ENCODE results near the gene GRAMD1A.
A peak's percentile ranks its signal among the peaks of the same experiment; 100 is the strongest.
"Not testable (repeated sequence)": the region's sequence is repeated elsewhere in the genome, so short reads cannot be mapped to it uniquely, and the experiment has no call there.

Gene GRAMD1A

DNA sequence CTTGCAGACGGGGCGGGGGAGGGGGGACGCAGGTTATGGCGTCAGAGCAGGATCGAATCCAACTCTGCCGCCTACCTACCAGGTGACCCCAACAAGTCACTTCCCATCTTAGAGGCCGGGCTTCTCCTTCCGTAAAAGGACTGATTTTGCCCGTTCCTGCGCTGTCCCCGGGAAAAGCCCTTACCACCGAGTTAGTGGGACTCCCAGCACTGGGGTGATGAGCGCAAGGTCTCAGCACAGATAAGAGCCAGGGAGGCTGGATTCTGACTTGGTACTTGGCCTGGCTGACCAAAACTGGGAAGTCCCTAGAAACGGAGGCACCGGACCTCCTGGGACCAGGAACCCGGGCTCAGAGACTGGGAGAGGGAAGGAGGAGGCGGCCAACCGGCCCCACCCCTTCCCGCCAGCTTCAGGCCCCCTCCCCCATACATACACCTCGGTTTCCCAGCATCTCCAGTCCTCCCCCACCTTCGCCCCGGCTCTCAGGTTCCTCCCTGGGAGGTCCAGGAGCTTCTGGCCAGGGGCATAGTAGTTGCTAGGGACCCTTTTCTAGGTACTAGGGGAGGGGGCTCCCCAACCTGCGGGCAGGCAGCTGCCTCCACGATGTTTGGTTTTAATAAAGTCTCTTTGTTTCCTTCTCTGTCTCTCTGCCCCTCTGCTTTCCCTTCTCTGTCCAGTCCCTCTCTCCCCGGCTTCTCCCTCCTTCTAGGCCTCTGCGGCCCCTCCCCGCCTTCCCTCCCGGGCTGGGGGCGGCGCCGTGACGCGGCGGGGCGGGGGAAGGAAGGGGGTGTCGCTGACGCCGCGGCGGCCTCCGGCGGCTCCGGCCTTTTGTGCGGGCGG, at the start of gene GRAMD1A:
TSS of gene GRAMD1A (plus strand) at position 826 of the 840 bp plus-strand sequence. CDS start 156 bp downstream, outside the sequence.
- DNase-seq = peak; percentile 62

DNA sequence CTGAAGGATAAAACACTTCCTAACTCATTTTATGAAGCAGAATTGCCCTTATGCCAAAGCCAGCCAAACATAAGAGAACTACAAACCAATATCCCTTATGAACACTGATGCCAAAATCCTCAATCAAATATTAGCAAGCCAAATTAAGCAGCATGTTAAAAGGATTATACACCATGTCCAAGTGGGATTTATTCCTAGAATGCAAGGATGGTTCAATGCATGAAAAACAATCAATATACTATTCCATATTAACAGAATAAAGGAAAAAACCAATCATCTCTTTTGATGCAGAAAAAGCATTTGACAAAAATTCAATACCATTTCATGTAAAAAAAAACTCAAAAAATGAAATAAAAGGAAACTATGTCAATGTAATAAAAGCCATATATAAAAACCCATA, 47.0 kb upstream of the GRAMD1A start:
- DNase-seq = no peak

DNA sequence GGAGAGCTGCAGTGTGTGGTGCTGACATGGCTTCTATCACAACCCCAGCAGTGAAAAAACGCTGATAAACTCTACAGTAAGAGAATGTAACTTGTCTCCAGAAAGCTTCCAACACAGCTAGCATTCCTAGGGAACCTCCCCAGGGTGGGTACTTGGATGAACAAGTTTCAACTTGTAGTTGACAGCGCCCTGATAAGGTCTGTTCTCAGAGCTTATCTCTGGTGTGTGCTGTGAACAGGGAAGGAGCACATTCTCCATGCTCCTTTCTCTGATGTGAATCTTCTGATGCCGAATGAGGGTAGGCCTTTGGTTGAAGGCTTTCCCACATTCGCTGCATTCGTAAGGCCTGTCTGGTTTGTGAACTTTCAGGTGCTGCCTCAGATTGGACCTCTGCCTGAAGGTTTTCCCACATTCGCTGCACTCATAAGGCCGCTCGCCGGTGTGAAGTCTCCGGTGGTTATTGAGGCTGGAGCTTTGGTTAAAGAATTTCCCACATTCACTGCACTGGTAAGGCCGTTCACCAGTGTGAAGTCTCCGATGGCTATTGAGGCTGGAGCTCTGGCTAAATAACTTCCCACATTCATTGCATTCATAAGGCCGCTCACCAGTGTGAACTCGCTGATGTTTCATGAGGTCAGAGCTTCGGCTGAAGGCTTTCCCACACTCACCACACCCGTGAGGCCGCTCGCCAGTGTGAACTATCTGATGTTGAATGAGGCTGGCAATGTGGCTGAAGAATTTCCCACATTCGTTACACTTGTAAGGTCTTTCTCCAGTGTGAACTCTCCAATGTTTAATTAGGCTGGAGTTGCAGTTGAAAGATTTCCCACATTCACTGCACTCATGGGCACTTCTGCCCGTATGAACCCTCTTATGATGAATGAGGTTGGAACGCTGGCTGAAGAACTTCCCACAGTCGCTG, 42.0 kb upstream of the GRAMD1A start:
- no peak for DNase-seq

DNA sequence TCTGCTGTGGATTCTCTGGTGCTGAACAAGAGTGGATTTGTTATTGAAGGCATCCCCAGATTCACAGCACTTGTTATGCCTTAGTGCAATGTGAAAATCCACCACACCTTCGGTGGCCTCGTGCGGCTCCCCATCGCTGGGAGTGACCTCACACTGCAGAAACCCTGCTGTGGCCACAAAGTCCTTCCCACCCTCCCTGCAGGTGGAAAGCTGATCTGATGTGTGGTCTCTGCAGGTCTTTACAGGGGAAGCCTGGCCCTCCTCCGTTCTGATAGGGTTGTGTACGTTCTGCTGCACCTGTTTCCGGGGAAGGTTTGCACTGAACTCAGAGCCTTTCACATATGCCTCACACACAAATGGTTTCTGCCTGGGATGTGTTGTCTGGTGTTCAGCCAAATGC, 41.1 kb upstream of the GRAMD1A start:
- DNase-seq = no peak

DNA sequence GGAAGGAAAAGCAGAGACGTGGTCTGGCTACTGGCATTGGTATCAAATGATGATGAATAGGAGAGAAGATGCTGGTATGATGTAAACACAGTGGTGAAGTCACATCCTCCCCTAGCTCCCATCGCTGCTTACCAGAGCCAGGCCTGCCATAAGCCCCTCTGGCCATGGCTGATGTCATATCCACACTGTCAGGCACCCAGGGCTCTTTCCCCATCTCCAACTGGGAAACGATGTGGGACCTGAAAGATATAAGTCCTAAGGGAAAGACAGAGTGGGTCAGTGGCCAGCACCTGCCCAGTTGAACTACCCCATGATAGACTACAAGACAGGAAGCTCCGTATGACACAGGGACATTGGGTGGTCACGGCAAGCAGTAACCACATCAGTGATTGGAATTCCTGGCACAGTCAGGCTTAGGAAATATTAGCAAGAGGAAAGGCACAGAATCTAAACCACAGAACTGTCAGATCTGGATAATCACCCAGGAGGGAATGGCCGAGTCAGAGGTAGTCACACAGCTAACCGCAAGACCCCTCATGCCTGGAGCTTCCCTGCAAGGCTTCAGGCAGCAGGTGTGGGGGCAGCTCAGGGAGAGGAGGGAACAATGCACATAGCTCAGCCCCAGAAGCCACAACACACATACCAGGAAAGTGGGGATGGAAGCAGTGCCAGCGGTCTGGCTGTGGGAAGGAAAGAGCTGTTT, 39.9 kb upstream of the GRAMD1A start:
- DNase-seq = no peak

DNA sequence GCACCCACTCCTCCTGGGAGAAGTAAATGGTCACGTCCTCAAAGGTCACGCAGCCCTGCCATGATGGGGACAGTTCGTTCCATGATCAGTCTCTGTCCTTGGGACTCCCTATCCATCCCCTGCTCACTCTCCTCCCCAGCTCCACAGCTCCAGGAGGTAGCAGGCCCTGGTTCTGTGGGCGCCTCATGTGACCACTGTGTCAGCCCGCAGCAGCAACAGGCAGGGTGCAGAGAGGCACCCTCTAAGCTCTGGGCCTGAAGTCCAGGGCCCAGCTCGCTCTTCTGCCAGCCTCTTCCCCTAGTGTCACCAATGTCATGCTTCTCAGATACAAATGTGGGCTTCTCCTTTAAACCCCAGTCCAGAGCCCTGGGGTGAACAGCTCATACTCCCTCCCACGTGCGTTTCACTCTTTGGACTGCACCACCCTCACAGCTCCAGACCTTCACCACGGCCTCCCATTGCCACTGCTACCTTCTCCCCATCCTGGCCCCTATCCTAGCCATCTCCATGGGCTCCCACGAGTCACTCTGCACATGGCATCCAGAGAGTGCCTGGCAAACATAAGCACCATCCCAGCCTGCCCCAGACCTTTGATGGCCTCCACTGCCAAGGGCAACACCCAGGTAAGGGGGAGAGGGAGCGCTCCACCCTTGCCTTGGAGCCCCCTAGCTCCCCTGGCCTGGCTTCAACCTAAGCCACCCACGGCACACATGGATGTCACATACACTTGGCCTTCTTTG, 39.0 kb upstream of the GRAMD1A start:
- DNase-seq = no peak

DNA sequence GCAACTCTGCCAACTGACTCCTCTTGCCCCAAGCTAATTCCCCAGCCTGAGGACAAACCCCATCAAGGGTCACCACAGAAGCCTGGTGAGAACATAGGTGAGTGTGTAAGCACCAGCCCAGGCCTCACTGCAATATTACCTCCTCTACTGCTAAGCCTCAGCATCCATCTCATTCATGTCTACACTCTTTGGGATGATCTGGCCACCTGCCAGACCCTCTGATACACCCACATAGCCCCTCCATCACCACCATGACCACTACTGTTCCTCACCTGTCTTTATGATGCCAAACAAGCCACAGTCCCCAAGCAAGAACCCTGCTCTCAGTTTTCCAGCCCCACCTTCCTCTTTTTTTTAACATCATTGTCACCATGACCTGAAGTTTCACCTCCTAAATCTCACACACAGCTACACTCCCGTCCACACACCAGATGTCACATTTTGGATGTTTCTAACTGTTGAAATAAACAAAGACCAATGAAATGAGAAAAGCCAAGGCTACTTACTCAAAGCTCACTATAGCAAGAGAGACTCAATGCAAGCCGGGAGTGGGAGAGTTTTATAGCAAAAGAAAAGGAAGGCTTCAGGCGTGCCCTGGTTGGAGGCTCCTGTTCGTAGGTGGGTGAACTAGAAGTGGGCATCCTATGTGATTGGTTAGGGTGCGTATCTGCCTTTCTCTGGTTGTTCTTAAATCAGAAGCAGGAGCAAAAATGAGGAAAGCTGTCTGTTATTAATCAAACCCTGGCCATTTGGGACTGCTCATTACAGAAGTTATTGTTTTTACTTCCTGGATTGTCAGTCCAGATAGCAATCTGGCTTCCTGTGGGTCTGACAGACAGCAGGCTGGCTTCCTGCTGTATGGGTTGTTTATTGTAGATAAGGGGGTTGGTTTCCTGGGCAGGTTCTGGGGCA, 38.1 kb upstream of the GRAMD1A start:
- no peak for DNase-seq

DNA sequence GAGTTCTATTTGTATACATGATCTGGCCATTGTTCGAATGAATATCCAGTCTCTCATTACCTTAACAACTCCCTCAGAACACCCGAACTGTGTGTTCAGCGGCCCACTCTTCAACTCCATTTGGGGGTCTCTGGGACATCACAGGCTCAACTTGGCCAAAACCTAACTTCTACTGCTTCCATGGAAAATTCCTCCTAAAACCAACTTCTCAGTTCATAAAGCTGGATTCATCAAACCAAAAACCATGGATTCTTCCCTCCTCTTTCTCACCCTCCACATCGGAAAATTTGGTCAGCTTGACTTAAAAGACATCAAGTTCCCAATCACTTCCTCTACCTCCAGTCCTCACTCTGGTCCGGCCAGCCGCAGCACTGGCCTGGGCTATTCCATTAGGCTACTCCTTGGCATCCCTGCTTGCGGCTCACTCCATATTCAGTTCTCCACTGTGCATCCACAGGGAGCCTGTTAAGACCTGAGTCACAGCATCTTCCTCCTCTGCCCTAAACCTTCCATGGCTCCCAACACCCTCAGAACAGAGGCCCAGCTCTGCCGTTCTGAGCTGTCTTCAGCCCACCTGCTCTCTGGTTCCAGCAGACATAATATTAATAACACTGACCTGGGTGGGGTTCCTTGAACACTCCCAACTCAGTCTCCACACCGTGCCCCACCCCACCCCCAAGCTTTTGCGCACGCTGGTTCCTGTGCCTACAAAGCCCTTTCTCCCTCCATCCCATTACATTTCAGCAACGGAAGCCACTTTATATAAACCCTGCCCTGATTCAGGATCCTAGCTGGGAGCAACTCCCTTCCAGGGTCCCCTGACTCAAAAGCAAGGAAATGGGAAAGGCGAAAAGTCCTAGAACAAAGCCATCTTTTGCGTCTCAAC, 37.2 kb upstream of the GRAMD1A start:
- DNase-seq = no peak

- DNase-seq = no peak
Measured at GRCh38 chr19:34963573-34964406, 36.3 kb upstream of the GRAMD1A start, which contains the start of gene ZNF792. TSS of gene ZNF792 (minus strand) at chr19:34964229. CDS start at chr19:34963662, 567 bp downstream.

DNA sequence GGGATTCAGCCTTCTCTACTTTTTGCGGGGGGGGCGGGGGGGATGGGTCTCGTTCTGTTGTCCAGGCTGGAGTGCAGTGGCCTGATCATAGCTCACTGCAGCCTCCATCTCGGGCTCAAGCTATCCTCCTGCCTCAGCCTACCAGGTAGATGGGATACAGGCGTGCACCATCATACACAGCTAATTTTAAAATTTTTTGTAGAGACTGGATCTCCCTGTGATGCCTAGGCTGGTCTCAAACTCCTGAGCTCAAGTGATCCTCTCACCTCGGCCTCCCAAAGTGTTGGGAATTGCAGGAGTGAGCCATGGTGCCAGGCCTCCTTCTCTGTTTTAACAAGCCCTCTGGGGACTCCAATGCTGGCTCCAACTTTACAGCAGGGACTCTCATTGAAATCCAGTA, 35.5 kb upstream of the GRAMD1A start:
- no peak for DNase-seq

DNA sequence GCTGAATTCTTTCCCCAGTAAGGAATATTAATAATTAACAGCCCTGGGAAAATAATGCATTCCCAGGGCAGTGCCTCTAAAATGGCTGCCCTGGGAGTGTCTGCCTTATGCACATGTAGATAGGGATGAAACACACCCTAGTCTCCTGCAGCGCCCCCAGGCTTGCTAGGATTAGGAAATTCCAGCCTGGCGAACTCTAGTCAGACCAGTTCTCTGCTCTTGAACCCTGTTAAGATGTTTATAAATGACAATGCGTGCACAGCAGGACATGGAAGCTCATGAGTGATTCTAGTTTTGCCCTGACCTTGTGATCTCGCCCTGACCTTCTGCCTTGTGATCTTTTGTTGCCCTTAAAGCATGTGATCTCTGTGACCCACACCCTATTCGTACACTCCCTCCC, 34.6 kb upstream of the GRAMD1A start:
- DNase-seq = not testable (repeated sequence)

DNA sequence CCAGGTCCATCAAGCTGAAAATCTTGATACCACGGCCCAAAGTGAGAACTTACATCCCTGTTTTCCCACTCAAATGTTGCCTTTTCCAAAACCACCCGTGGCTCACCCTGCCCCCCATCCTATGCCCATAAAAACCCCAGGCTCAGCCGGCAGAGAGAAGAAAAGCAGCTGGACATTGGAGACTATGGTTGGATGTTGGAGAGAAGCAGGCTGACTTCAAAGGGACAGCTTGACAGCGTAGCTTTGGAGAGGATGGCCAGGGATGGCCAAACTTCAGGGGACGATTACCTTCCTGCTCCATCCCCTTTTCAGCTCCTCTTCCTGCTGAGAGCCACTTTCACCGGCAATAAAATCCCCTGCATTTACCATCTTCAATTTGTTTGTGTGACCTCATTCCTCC, 32.6 kb upstream of the GRAMD1A start:
- no peak for DNase-seq

GRCh38 chr19:34969721-34970120, 30.4 kb upstream of the GRAMD1A start:
- DNase-seq = no peak

DNA sequence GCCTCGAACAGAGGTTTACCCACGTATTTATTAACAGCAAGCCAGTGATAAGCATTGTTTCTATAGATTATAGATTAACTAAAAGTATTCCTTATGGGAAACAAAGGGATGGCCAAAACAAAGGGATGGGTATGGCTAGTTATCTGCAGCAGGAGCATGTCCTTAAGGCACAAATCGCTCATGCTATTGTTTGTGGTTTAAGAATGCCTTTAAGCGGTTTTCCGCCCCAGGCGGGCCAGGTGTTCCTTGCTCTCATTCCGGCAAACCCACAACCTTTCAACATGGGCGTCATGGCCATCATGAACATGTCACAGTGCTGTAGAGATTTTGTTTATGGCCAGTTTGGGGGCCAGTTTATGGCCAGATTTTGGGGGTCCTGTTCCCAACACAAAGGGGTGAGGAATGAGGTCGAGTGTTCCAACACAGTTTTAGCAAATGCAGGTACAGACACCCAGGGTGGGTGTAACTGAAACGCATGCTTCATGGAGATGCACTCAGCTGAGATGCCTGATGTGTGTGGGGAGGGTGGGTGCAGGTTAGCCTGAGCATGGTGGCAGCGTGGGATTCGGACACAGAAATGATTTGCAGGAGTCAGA, 29.8 kb upstream of the GRAMD1A start:
- not testable (repeated sequence) for DNase-seq

DNA sequence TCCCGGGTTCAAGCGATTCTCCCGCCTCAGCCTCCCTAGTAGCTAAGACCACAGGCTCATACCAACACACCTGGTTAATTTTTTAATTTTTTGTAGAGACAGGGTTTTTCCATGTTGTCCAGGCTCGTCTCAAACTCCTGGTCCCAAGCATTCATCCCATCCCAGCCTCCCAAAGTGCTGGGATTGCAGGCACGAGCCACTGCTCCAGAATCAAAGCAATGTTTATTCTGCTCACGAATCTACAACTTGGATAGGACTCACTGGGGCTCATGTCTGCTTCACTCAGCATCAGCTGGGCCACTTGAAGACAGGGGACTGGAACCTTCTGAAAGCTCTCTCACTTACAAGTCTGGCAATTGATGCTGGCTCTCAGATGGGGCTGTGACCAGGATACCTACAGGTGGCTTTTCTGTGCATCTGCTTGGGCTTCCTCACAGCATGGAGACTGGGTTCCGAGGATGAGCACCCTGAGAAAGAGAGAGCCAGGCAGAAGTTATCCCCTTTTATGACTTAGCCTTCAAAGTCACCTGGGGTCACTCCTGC, 27.9 kb upstream of the GRAMD1A start:
- DNase-seq = no peak

DNA sequence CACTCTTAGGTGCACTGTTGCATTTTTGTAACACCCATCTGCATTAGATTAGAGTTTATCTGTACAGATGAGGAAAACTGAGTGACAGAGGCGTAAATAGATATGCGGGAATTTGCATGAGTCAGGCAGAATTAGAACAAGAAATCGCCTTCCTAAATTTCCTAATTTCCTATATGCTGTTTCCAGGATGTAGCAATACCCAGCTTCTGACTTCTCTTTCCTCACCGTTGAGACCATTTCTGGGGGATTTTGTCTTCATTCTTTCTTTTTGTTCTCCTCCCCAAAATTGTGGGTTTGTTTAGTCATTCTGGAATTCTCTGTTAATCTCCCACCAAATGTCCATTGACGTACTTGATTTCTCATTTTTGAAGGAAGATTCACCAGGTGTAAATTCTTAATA, 25.5 kb upstream of the GRAMD1A start:
- no peak for DNase-seq

- no peak for DNase-seq
Measured at GRCh38 chr19:34975056-34975455, 25.1 kb upstream of the GRAMD1A start.

GRCh38 chr19:34976611-34977010, 23.5 kb upstream of the GRAMD1A start:
- no peak for DNase-seq
